SK-N-SH (cell line): Measurements from ENCODE around the gene CGN. TPM values are rescaled to one million over a fixed set of nuclear protein-coding genes. Genes with fewer than 3 reads are reported as not detected.

Source experiments
- CTCF ChIA-PET: fragments of 300-600, 350-600 bp; formaldehyde crosslinking; extraction: SDS; loops from one replicate; lab custom pipeline; 2021; lab: Yijun Ruan, JAX
- POLR2A ChIA-PET: fragments of 350-600 bp; sonication (Branson Sonifier 250); formaldehyde crosslinking; extraction: SDS; loops from one replicate; lab custom pipeline; 2020; ENCODE audit warnings: antibody characterized with exemption, inconsistent platforms; lab: Yijun Ruan, JAX
- DNase-seq: peaks from one replicate; pipeline ENCODE4 v3.0.0; 2012
- H2AFZ ChIP-seq: fragments of 200-600 bp; sonication (generic); 2 replicates; pipeline ENCODE4 v1.8.1; 2016; ENCODE audit warnings: antibody characterized with exemption, mild to moderate bottlenecking, low read depth
- H3F3A ChIP-seq: fragments of 200-600 bp; sonication (generic); replicated peaks from 2 replicates; pipeline ENCODE3; 2016; ENCODE audit warnings: antibody characterized with exemption, mild to moderate bottlenecking; ENCODE audit not compliant: insufficient read depth
- H3K27ac ChIP-seq, 2 experiments: fragments of 200-500 bp in 1 of 2; fragments of 200-600 bp in 1 of 2; sonication (Bioruptor generic) in 1 of 2; sonication (generic), shearing (Covaris generic) in 1 of 2; 2 replicates each; pipeline versions ENCODE4 v1.5.1 to v1.6.1; 2014 to 2016; ENCODE audit warnings: low read depth in 2 of 2, inconsistent platforms in 1 of 2, low read length in 1 of 2, mild to moderate bottlenecking in 1 of 2, mixed read lengths in 1 of 2
- H3K27me3 ChIP-seq: fragments of 200-600 bp; sonication (generic), shearing (Covaris generic); 2 replicates; pipeline ENCODE4 v1.6.1; 2016; ENCODE audit warnings: mixed run types; ENCODE audit not compliant: insufficient read depth
- H3K36me3 ChIP-seq, 2 experiments: fragments of 200-500 bp in 1 of 2; fragments of 200-600 bp in 1 of 2; sonication (Bioruptor generic) in 1 of 2; sonication (generic) in 1 of 2; replicated peaks in 1 of 2; 2 replicates each; pipeline versions ENCODE3 to v1.5.1; 2014 to 2016; ENCODE audit warnings: low read length in 1 of 2, mild to moderate bottlenecking in 1 of 2; ENCODE audit not compliant: insufficient read depth in 2 of 2, control insufficient read depth in 1 of 2
- H3K4me1 ChIP-seq, 2 experiments: fragments of 200-500 bp in 1 of 2; fragments of 200-600 bp in 1 of 2; sonication (Bioruptor generic) in 1 of 2; sonication (generic), shearing (Covaris generic) in 1 of 2; 2 replicates each; pipeline versions ENCODE4 v1.5.1 to v1.6.1; 2014 to 2016; ENCODE audit warnings: low read depth in 1 of 2, low read length in 1 of 2, mixed run types in 1 of 2; ENCODE audit not compliant: insufficient read depth in 2 of 2, control insufficient read depth in 1 of 2
- H3K4me2 ChIP-seq: fragments of 200-600 bp; sonication (generic), shearing (Covaris generic); 2 replicates; pipeline ENCODE4 v1.6.1; 2017; ENCODE audit warnings: mixed run types
- H3K4me3 ChIP-seq, 2 experiments: fragments of 200-500 bp in 1 of 2; fragments of 200-600 bp in 1 of 2; sonication (Bioruptor generic) in 1 of 2; sonication (generic), shearing (Covaris generic) in 1 of 2; 2 replicates each; pipeline versions ENCODE4 v1.5.1 to v1.8.1; 2014 to 2016; ENCODE audit warnings: low read depth in 2 of 2, inconsistent platforms in 1 of 2, low read length in 1 of 2, mild to moderate bottlenecking in 1 of 2, mixed read lengths in 1 of 2, moderate library complexity in 1 of 2
- H3K79me2 ChIP-seq: fragments of 200-600 bp; sonication (generic); 2 replicates; pipeline ENCODE4 v1.8.1; 2017; ENCODE audit warnings: mild to moderate bottlenecking; ENCODE audit not compliant: insufficient read depth
- H3K9ac ChIP-seq: fragments of 200-600 bp; sonication (generic); 2 replicates; pipeline ENCODE4 v1.6.1; 2017; ENCODE audit warnings: mixed run types
- H3K9me2 ChIP-seq: fragments of 200-600 bp; sonication (generic); 2 replicates; pipeline ENCODE4 v1.6.1; 2017; ENCODE audit warnings: mixed run types
- H3K9me3 ChIP-seq: fragments of 200-600 bp; sonication (generic); 2 replicates; pipeline ENCODE4 v1.6.1; 2017; ENCODE audit warnings: mixed run types, mild to moderate bottlenecking, moderate library complexity
- H4K20me1 ChIP-seq: fragments of 200-600 bp; sonication (generic); 2 replicates; pipeline ENCODE4 v1.6.1; 2017; ENCODE audit warnings: mild to moderate bottlenecking, mixed run types; ENCODE audit not compliant: insufficient read depth
- CHD2 ChIP-seq: fragments of 150-350 bp; IDR thresholded peaks from 2 replicates; pipeline ENCODE4 v1.6.1; 2018; ENCODE audit warnings: low read length; ENCODE audit not compliant: partially characterized antibody
- CTCF ChIP-seq: fragments of 200-600 bp; sonication (generic); IDR thresholded peaks from 2 replicates; pipeline ENCODE4 v1.6.1; 2017; ENCODE audit warnings: antibody characterized with exemption, mild to moderate bottlenecking, moderate library complexity
- ELF1 ChIP-seq: IDR thresholded peaks from 2 replicates; pipeline ENCODE4 v1.4.0; 2012
- EP300 ChIP-seq, 2 experiments: IDR thresholded peaks; 2 replicates each; pipeline versions ENCODE4 v1.4.0 to v1.6.1; 2012; ENCODE audit warnings: borderline replicate concordance in 1 of 2, low read depth in 1 of 2, low read length in 1 of 2
- FOSL2 ChIP-seq: IDR thresholded peaks from 2 replicates; pipeline ENCODE4 v1.4.0; 2012; ENCODE audit warnings: low read depth, mild to moderate bottlenecking, moderate library complexity, borderline replicate concordance
- FOXJ3 ChIP-seq: sonication (generic); formaldehyde crosslinking; IDR thresholded peaks from 2 replicates; pipeline ENCODE4 v1.5.1; 2020; ENCODE audit warnings: mild to moderate bottlenecking, missing genetic modification reagents
- FOXM1 ChIP-seq: IDR thresholded peaks from 2 replicates; pipeline ENCODE4 v1.4.0; 2012; ENCODE audit warnings: low read depth, mild to moderate bottlenecking
- GABPA ChIP-seq: IDR thresholded peaks from 2 replicates; pipeline ENCODE4 v1.4.0; 2012; ENCODE audit warnings: low read depth, mild to moderate bottlenecking
- GATA2 ChIP-seq: sonication (generic); formaldehyde crosslinking; IDR thresholded peaks from 2 replicates; pipeline ENCODE4 v1.5.0; 2020; ENCODE audit warnings: mild to moderate bottlenecking, missing genetic modification reagents
- JUND ChIP-seq: IDR thresholded peaks from 2 replicates; pipeline ENCODE4 v1.4.0; 2012
- MEF2A ChIP-seq: IDR thresholded peaks from 2 replicates; pipeline ENCODE4 v1.4.0; 2012; ENCODE audit warnings: low read depth, borderline replicate concordance
- POLR2AphosphoS5 ChIP-seq: IDR thresholded peaks from 2 replicates; pipeline ENCODE4 v1.6.1; 2012; ENCODE audit warnings: low read depth, low read length
- RAD21 ChIP-seq: IDR thresholded peaks from 2 replicates; pipeline ENCODE4 v1.6.1; 2012; ENCODE audit warnings: mild to moderate bottlenecking, low read length
- RCOR1 ChIP-seq: fragments of 150-350 bp; IDR thresholded peaks from 2 replicates; pipeline ENCODE4 v1.6.1; 2017; ENCODE audit warnings: antibody characterized with exemption, low read length
- RFX5 ChIP-seq: IDR thresholded peaks from 2 replicates; pipeline ENCODE4 v1.6.1; 2012; ENCODE audit warnings: mild to moderate bottlenecking, improper control_type of control experiment, low read length
- RXRA ChIP-seq: IDR thresholded peaks from 2 replicates; pipeline ENCODE4 v1.4.0; 2012; ENCODE audit warnings: low read depth, mild to moderate bottlenecking, borderline replicate concordance
- SIN3A ChIP-seq: IDR thresholded peaks from 2 replicates; pipeline ENCODE4 v1.6.1; 2012; ENCODE audit warnings: low read depth, mild to moderate bottlenecking, low read length, moderate library complexity, borderline replicate concordance
- SMC3 ChIP-seq: IDR thresholded peaks from 2 replicates; pipeline ENCODE4 v1.6.1; 2012; ENCODE audit warnings: low read depth, low read length, improper control_type of control experiment
- TAF1 ChIP-seq: IDR thresholded peaks from 2 replicates; pipeline ENCODE4 v1.6.1; 2012; ENCODE audit warnings: low read depth, mild to moderate bottlenecking, low read length, moderate library complexity, borderline replicate concordance
- TCF12 ChIP-seq: IDR thresholded peaks from 2 replicates; pipeline ENCODE4 v1.4.0; 2012
- TEAD4 ChIP-seq: IDR thresholded peaks from 2 replicates; pipeline ENCODE4 v1.4.0; 2012; ENCODE audit warnings: mild to moderate bottlenecking, borderline replicate concordance; ENCODE audit not compliant: insufficient read depth
- USF2 ChIP-seq: fragments of 150-350 bp; IDR thresholded peaks from 2 replicates; pipeline ENCODE4 v1.6.1; 2017; ENCODE audit warnings: antibody characterized with exemption, low read length, low read depth, borderline replicate concordance
- YY1 ChIP-seq: IDR thresholded peaks from 2 replicates; pipeline ENCODE4 v1.4.0; 2012; ENCODE audit warnings: low read depth, mild to moderate bottlenecking
- WGBS: methylation state at CpG from one replicate; pipeline ENCODE4 v1.1.6; 2017; ENCODE audit warnings: low lambda C conversion rate; 5-methylcytosine and 5-hydroxymethylcytosine counted together
- polyA plus RNA-seq, 3 experiments: library from polyadenylated mRNA; depleted of rRNA; stranded (reverse); fragments of >200 nt; gene quantifications; 2 replicates each; pipeline ENCODE4 v1.2.3, GENCODE V29; 2012
- TF ChIP-seq, protein P1 (sequence below): IDR thresholded peaks from 2 replicates; pipeline ENCODE4 v1.4.0; 2012; ENCODE audit warnings: low read depth
- TF ChIP-seq, protein P2 (sequence below): fragments of 150-350 bp; IDR thresholded peaks from 2 replicates; pipeline ENCODE4 v1.6.1; 2016; ENCODE audit warnings: mild to moderate bottlenecking, low read depth, low read length
- TF ChIP-seq, protein P3 (sequence below): IDR thresholded peaks from 2 replicates; pipeline ENCODE4 v1.6.1; 2012; ENCODE audit warnings: mild to moderate bottlenecking, low read depth, low read length, moderate library complexity

CGN gene
- polyA plus RNA-seq, 1 of the 3 experiments (the other 2 are of a cell fraction), result 0.36 TPM

DNA sequence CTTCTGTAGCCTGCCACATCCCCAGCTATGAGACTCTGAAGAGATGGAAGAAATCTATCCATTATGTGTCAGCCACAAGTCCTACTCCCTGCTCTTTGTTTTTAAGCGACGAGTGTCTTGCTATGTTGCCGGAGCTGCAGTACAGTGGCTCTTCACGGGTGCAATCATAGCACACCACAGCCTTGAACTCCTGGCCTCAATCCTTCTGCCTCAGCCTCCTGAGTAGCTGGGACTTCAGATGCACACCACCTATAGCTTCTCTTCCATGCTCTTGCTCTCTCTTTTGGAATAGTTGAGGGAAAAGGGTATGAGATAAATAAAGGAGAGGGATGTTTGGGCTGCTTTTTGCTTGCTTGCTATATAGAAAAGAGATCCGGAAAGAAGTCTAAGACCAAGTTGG is 30.6 kb downstream of the CGN start (continued):
- no peak for TF ChIP-seq FOSL2
- no peak for TF ChIP-seq MEF2A
- no peak for TF ChIP-seq RFX5
- no peak for TF ChIP-seq FOXJ3
- no peak for TF ChIP-seq GABPA
- TF ChIP-seq GATA2, result no peak
- TF ChIP-seq RCOR1, result no peak
- no peak for TF ChIP-seq FOXM1
- TF ChIP-seq CTCF, result no peak
- no peak for TF ChIP-seq RAD21
- TF ChIP-seq CHD2, result no peak
- no peak for TF ChIP-seq TCF12

- Histone ChIP-seq H3K9ac (peak overlapping the region; percentile 87; the same call in 1 of the 2 replicates), H3K4me1 (peaks cover 25 to 44% of the 10 kb centered on the region in 2 experiments; a peak in 3 of 4 replicates)
- TF ChIP-seq RFX5 (no peak), RCOR1 (no peak), RAD21 (no peak), SMC3 (no peak), YY1 (no peak), TAF1 (no peak), POLR2AphosphoS5 (peak; percentile 63; the same call in 1 of the 2 replicates), EP300 (IDR thresholded peaks at IDR 0.05; ENCODE audit: borderline replicate concordance in 1 of 2, low read depth in 1 of 2, low read length in 1 of 2) (peak in 1 of 2 experiments; percentile 93; a peak in 2 of 4 replicates), RXRA (peak; percentile 60; the same call in 1 of the 2 replicates), FOXJ3 (no peak), FOSL2 (peak; percentile 67), GATA2 (no peak), SIN3A (peak; percentile 86), ELF1 (peak; percentile 31; the same call in 1 of the 2 replicates), USF2 (no peak), TEAD4 (peak; percentile 88), FOXM1 (peak; percentile 44; the same call in 1 of the 2 replicates), JUND (peak; percentile 89), CHD2 (no peak)
- TF ChIP-seq, protein P1, sequence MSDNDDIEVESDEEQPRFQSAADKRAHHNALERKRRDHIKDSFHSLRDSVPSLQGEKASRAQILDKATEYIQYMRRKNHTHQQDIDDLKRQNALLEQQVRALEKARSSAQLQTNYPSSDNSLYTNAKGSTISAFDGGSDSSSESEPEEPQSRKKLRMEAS, result peak; percentile 81
- TF ChIP-seq, protein P2, sequence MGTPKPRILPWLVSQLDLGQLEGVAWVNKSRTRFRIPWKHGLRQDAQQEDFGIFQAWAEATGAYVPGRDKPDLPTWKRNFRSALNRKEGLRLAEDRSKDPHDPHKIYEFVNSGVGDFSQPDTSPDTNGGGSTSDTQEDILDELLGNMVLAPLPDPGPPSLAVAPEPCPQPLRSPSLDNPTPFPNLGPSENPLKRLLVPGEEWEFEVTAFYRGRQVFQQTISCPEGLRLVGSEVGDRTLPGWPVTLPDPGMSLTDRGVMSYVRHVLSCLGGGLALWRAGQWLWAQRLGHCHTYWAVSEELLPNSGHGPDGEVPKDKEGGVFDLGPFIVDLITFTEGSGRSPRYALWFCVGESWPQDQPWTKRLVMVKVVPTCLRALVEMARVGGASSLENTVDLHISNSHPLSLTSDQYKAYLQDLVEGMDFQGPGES, result no peak
- TF ChIP-seq, protein P3, sequence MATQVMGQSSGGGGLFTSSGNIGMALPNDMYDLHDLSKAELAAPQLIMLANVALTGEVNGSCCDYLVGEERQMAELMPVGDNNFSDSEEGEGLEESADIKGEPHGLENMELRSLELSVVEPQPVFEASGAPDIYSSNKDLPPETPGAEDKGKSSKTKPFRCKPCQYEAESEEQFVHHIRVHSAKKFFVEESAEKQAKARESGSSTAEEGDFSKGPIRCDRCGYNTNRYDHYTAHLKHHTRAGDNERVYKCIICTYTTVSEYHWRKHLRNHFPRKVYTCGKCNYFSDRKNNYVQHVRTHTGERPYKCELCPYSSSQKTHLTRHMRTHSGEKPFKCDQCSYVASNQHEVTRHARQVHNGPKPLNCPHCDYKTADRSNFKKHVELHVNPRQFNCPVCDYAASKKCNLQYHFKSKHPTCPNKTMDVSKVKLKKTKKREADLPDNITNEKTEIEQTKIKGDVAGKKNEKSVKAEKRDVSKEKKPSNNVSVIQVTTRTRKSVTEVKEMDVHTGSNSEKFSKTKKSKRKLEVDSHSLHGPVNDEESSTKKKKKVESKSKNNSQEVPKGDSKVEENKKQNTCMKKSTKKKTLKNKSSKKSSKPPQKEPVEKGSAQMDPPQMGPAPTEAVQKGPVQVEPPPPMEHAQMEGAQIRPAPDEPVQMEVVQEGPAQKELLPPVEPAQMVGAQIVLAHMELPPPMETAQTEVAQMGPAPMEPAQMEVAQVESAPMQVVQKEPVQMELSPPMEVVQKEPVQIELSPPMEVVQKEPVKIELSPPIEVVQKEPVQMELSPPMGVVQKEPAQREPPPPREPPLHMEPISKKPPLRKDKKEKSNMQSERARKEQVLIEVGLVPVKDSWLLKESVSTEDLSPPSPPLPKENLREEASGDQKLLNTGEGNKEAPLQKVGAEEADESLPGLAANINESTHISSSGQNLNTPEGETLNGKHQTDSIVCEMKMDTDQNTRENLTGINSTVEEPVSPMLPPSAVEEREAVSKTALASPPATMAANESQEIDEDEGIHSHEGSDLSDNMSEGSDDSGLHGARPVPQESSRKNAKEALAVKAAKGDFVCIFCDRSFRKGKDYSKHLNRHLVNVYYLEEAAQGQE, result no peak
Observed at GRCh38 chr1:151542710-151543129, 31.5 kb downstream of the CGN start.

More at GRCh38 chr1:151542710-151543129, 31.5 kb downstream of the CGN start:
- Histone ChIP-seq H2AFZ (no peak overlapping the region), H3F3A (peaks cover 35% of the 10 kb centered on the region), H3K79me2 (peaks cover 68% of the 10 kb centered on the region), H3K27ac (peak overlapping the region; percentile 58 to 83; a peak in 3 of 4 replicates), H3K9me3 (no peaks in the 10 kb centered on the region), H3K9me2 (no peaks in the 10 kb centered on the region), H3K27me3 (no peaks in the 10 kb centered on the region), H3K36me3 (no peaks in the 10 kb centered on the region), H3K4me3 (peak overlapping the region; percentile 3 to 85; a peak in 3 of 4 replicates), H4K20me1 (0 out of 2 replicates have a peak, but pooled peaks cover 6% of the 10 kb centered on the region), H3K4me2 (peak overlapping the region; percentile 87)
- POLR2A ChIA-PET, result no interaction called here
- CTCF ChIA-PET, result interaction anchor here (2.9 kb wide), 1 partner anchor 51 kb away, joined by 9 read pairs; no protein-coding TSS in a partner anchor
- 39% methylated on average over 3 of the region's 3 CpGs for WGBS
- no peak for DNase-seq
